Measurements from ENCODE around the gene NOXO1. TPM values are rescaled to one million over a fixed set of nuclear protein-coding genes. Genes with fewer than 3 reads are reported as not detected.
"Not testable (repeated sequence)": the region's sequence is repeated elsewhere in the genome, so short reads cannot be mapped to it uniquely, and the experiment has no call there.

Gene NOXO1
- total RNA-seq, 1 donor from 2014 or later: 0.37 TPM

DNA sequence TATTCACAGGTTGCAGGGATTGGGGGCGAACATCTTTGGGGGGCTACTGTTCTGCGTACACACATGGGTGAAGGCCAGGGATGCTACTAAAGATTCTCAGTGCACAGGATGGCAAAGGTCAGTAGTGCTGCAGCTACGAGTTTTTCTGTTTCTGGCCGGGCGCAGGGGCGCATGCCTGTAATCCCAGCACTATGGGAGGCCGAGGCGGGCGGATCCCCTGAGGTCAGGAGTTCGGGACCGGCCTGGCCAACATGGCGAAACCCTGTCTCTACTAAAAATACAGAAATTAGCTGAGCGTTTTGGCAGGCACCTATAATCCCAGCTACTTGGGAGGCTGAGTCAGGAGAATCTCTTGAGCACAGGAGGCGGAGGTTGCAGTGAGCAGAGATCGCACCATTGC is 32.3 kb upstream of the NOXO1 start:
- intact Hi-C loops (cut with micrococcal nuclease): no loop called here

GRCh38 chr16:2011726-2012125 is 30.5 kb upstream of the NOXO1 start:
- intact Hi-C loops (cut with micrococcal nuclease): not testable (repeated sequence)

DNA sequence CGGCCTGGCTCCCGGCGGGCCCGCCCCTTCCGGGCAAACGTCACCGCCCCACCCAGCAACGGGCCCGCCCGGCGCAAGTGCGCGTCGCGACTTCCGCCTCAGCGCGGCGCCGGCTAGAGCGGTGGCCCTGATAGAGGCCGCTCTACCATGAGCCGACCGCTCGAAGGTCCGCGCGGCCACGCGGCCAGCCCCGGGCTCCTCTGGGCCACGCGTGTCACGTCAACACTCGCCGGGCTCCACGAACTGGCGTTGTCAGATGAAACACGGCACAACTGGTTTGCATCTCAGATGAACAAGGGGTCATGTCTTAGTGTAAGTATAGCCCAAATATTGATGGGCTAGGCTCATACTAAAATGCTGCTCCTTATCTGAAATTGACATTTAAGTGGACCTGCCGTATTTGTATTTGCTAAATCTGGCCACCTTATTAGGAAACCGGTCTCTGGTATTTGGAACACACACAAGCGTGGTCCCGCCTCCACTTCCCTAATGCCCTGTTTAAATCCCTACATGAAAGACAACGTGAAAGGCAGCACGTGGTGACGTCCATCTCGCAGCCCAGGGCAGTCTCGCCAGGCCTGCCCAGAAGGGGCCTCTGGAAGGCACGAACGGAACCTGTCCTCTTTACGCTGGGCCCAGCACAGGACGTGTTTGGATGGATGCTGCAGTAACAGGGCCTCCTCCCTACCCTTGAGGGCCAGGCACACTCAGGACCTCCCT is 28.7 kb upstream of the NOXO1 start, which contains the start of gene ZNF598:
Gene ZNF598, minus strand, starts transcription at position 31 of the 720 bp plus-strand sequence.
- intact Hi-C loops (cut with micrococcal nuclease): loop anchor here (1.0 to 5.0 kb wide), 8 partner anchors 13 to 213 kb away; partner anchors contain the start of genes E4F1, GFER, NTHL1 and RPS2

GRCh38 chr16:2009164-2009711 is 28.0 kb upstream of the NOXO1 start:
- intact Hi-C loops (cut with micrococcal nuclease): loop anchor here (1.0 to 5.0 kb wide), 7 partner anchors 14 to 214 kb away; partner anchors contain the start of genes E4F1, GFER, NTHL1 and RPS2

DNA sequence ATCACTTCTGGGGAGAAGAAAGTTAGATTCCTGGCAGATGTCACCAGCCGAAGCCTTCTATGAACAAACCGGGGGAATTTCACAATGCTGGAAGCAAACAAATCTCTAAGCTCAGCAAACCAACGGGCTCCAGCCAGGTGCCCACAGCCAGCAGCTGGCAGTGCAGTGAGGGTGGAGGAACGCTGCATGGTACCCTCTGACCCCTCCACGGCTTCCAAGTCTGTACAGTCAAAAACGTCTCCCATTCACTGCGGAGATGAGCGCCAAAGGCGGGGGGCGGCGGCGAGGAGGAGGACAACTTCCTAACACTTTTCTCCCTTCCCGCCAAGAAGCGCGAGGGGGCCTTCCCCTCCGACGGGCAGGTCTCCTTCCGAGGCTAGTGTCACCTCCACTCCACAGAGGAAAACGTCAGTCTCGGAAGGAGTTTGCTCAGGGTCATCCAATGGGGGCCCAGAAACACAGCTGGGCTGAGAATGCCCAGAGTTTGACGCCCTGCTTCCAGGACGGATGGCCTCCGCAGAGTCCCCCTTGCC is 27.4 kb upstream of the NOXO1 start:
- intact Hi-C loops (cut with micrococcal nuclease): loop anchor here (1.0 to 5.0 kb wide), 7 partner anchors 15 to 214 kb away; partner anchors contain the start of genes E4F1, GFER, NTHL1 and RPS2

DNA sequence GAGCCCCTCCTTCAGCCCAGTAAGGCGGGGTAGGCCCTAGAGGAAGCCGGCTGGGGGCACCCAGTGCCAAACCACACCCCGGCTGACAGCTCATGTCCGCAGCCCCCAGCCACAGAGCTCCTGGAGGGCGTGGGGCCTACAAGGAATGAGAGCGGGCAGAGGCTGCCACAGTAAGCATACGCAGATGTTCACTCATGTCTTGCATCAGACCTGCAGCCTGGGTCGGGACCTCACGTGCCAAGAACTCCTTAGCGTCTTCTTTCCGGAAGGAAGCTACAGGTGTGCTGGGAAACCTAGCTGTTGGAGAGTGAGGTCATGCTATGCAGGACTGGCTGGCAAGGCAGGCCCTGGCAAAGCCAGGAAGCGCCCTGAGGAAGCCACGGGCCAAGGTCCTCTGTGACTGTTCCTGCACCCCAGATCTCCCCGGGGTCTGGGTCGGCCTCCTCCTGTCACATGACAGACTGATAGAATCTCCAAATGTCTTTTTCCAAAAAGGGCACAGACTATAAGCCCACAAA is 26.8 kb upstream of the NOXO1 start:
- intact Hi-C loops (cut with micrococcal nuclease): loop anchor here (2.0 to 5.0 kb wide), 4 partner anchors 23 to 215 kb away; partner anchors contain the start of genes E4F1, GFER and RPS2

GRCh38 chr16:2007081-2007836 is 26.0 kb upstream of the NOXO1 start:
- intact Hi-C loops (cut with micrococcal nuclease): loop anchor here (5.0 kb wide), 1 partner anchor 145 kb away; no protein-coding TSS in a partner anchor

GRCh38 chr16:2006317-2006716 is 25.0 kb upstream of the NOXO1 start:
- intact Hi-C loops (cut with micrococcal nuclease): loop anchor here (5.0 kb wide), 1 partner anchor 144 kb away; no protein-coding TSS in a partner anchor

GRCh38 chr16:2005646-2006045 is 24.4 kb upstream of the NOXO1 start:
- intact Hi-C loops (cut with micrococcal nuclease): loop anchor here (5.0 kb wide), 1 partner anchor 143 kb away; no protein-coding TSS in a partner anchor

- intact Hi-C loops (cut with micrococcal nuclease): loop anchor here (5.0 kb wide), 1 partner anchor 143 kb away; no protein-coding TSS in a partner anchor
Measured at GRCh38 chr16:2004795-2005517, 23.7 kb upstream of the NOXO1 start.

- intact Hi-C loops (cut with micrococcal nuclease): no loop called here
Measured at GRCh38 chr16:2003827-2004641, 22.8 kb upstream of the NOXO1 start.

- intact Hi-C loops (cut with micrococcal nuclease): no loop called here
Measured at GRCh38 chr16:2003231-2003826, 22.1 kb upstream of the NOXO1 start.

GRCh38 chr16:2002406-2003230 is 21.3 kb upstream of the NOXO1 start:
- intact Hi-C loops (cut with micrococcal nuclease): no loop called here

DNA sequence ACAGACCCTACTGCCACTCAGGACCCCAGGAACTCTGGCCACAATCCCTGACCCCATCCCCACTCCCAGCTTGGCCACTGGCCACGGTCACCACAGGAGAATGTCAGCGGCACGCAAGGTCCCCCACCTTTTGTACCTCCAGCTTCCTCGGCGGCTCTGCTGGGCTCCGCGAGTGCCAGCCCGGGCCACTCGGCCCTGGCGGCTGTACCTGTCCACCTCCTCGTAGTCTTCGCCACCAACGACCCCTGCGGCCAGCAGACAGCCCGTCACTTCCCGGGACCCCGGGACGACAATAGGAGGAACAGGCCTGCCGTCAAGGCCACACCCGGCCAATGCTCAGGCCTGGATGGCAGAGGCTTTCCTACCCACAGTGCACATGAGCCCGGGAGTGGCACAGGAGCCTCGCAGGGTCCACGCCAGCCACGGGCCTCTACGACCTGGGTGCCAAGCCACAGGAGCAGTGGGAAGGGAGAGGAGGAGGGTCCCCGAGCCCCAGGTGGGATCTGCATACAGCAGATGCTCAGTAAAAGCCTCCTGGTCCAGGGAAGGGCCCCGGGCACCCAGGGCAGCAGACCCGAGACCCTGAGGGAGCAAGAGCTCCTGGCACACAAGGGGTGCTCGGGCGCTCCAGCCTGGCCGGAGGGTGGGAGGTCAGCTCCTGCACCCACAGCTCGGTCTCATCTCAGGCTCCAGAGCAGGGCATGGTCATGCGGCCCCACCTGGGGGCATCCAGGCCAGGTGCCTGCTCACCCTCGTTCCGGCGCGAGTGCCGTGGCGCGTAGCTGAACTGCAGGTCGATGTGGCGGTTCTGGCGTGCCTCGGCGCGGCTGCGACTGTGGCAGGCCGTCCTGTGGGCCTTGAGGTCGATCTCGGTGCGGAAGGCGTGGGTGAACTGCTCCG is 20.4 kb upstream of the NOXO1 start:
- intact Hi-C loops (cut with micrococcal nuclease): no loop called here

- intact Hi-C loops (cut with micrococcal nuclease): no loop called here
Measured at GRCh38 chr16:2001035-2001434, 19.8 kb upstream of the NOXO1 start.

DNA sequence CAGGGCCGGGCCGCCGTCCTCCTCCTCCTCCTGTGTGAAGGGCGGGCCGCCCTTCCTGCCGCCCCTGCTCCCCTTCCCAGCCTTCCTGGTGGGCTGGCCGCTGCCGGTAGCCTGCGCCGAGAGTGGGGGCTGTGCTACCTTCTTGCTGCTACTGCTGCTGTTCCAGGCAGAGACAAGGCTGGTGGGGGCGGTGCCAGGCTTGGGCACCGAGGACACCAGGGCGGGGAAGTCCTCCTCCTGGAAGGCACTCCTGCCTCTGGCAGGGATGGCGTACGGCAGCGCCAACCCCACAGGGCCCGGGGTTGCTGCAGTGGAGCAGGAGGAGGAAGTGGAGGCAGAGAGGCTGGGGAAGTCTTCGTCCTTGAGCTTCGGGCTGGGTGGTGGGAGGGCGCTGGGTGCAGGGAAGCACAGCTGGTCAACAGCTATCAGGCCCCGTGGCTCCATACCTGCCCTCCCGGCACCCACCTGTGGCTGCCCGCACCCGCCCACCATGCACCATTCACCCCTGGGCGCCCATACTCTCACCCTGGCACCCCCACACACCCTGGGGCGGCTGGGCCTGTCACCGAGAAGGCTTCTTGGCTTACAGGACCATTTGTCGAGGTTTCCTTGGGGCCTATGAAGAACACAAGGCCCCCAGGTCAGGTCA is 18.7 kb upstream of the NOXO1 start:
- intact Hi-C loops (cut with micrococcal nuclease): loop anchor here (10.0 kb wide), 1 partner anchor 535 kb away; the partner anchor contains the start of genes CEMP1 and PDPK1
